Activated CD4-positive, alpha-beta memory T cell treated with anti-CD3 and anti-CD28 coated beads for 36 hours (primary cell): ENCODE measurements around the gene HOXA7. TPM values are rescaled to one million over a fixed set of nuclear protein-coding genes. Genes with fewer than 3 reads are reported as not detected.

ENCODE experiments used
- CTCF ChIA-PET: fragments of 350-600 bp; sonication (Branson Sonifier 250); formaldehyde crosslinking; loops from one replicate; lab custom pipeline; 2021; ENCODE audit warnings: antibody characterized with exemption, inconsistent platforms; lab: Charles Lee
- POLR2A ChIA-PET: fragments of 350-600 bp; sonication (Branson Sonifier 250); formaldehyde crosslinking; loops from one replicate; lab custom pipeline; 2021; ENCODE audit warnings: antibody characterized with exemption; lab: Charles Lee
- DNase-seq: peaks from one replicate; pipeline ENCODE4 v3.0.0-alpha.2; 2020
- H3K27ac Mint-ChIP-seq: one replicate; pipeline ENCODE4 v1.8.0; 2021; ENCODE audit warnings: mixed read lengths
- H3K27me3 Mint-ChIP-seq: one replicate; pipeline ENCODE4 v1.8.0; 2021; ENCODE audit warnings: mixed read lengths
- H3K36me3 Mint-ChIP-seq: one replicate; pipeline ENCODE4 v1.8.0; 2021; ENCODE audit warnings: mixed read lengths
- H3K4me1 Mint-ChIP-seq: one replicate; pipeline ENCODE4 v1.8.0; 2021; ENCODE audit warnings: low read depth, mixed read lengths
- H3K4me3 Mint-ChIP-seq: one replicate; pipeline ENCODE4 v1.8.0; 2021; ENCODE audit warnings: mild to moderate bottlenecking, mixed read lengths
- H3K9me3 Mint-ChIP-seq: one replicate; pipeline ENCODE4 v1.8.0; 2021; ENCODE audit warnings: mixed read lengths
- intact Hi-C: fragments of 100-400 bp; cut with micrococcal nuclease; formaldehyde crosslinking; loops from one replicate; pipeline ENCODE4 v1.15.1; 2023
- total RNA-seq, 2 experiments: library from RNA; stranded (reverse); gene quantifications; one replicate each; pipeline ENCODE4 v1.2.3, GENCODE V29; 2021

Gene HOXA7
- total RNA-seq, 2 experiments from 2014 or later: not detected

DNA sequence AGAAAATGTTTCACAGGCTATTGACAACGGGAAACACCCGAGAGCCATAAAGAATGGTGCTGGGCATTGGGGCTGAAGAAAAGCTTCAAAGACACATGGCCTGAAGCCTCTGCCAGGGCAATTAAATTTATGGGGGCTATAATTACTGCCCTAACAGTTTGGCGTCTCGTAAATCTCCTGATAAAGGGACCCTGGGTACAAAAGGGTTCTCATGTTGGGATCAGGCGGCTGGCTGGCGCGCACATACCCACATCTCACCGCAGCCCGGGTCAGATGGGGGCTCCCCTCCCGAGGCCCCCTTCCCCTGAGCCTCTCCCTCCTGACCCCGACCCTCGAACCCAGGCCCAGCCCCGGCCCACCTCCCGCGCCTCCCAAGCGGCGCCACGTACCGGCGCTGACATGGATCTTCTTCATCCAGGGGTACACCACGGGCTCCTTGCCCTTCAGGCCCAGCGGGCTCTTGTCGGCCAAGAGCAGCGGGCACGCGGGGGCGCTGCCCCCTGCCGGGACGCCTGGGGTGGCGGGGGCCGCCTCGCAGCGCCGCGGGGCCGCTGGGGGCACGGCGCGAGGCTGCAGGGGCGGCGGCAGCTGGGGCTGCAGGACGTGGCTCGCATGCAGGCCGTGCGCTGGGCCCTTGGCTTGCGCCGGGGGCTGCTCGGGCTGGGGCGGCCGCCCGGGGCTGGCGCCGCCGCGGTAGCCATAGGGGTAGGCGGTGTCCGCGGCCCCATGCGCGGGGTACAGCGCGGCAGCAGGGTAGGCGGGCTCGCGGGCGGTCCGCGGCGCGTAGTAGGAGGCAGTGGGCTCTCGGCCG is 26.5 kb downstream of the HOXA7 start:
- peaks cover 54% of the 10 kb centered on the region for H3K27me3 Mint-ChIP-seq
- intact Hi-C loops: no loop called here
- H3K4me3 Mint-ChIP-seq: no peak overlapping the region
- ChIA-PET CTCF (no interaction called here), POLR2A (no interaction called here)
- no peaks in the 10 kb centered on the region for H3K36me3 Mint-ChIP-seq
- no peak overlapping the region for H3K27ac Mint-ChIP-seq
- H3K9me3 Mint-ChIP-seq: no peaks in the 10 kb centered on the region
- no peak for DNase-seq
- H3K4me1 Mint-ChIP-seq: peaks cover 12% of the 10 kb centered on the region

DNA sequence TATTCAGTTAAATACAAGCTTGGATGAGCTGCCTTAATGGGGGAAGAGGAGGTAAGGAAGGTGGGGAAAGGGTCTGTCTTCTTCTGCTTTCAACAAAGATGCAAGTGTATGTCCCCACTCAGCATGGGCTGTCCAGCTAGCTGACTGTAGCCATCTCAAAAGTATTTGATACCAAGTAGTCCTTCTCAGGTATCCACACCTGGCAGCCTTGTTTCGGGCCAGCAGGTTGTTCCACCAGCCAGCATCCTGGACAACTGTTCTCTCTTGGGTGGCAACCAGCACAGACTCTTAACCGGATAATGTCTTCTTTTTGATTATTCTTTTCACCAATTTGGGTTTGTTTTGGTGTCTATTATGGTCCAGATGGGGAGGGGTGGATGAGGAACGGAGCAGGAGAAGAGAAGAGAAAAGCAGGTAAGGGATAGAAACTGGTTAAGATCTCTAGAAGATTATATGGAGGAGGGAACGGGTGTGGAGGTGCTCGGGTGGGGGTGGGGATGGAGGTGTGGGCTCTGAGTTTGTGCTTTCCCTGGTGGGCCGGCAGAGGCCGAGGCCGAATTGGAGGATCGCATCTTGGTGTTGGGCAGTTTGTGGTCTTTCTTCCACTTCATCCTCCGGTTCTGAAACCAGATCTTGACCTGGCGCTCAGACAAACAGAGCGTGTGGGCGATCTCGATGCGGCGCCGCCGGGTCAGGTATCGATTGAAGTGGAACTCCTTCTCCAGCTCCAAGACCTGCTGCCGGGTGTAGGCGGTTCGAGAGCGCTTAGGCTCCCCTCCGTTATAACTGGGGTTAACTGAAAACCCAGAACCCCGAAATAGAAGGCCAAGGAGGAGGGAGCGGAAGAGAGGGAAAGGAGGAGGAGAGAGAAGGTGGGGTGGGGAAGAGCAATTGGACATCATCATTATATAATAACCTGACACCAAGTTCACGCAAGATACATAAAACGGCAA is 27.4 kb downstream of the HOXA7 start:
- H3K27me3 Mint-ChIP-seq: peaks cover 55% of the 10 kb centered on the region
- H3K9me3 Mint-ChIP-seq: no peaks in the 10 kb centered on the region
- no peak overlapping the region for H3K27ac Mint-ChIP-seq
- H3K36me3 Mint-ChIP-seq: no peaks in the 10 kb centered on the region
- CTCF ChIA-PET: no interaction called here
- intact Hi-C loops: no loop called here
- H3K4me1 Mint-ChIP-seq: peaks cover 4% of the 10 kb centered on the region
- no peak for DNase-seq
- no peak overlapping the region for H3K4me3 Mint-ChIP-seq
- POLR2A ChIA-PET: no interaction called here

DNA sequence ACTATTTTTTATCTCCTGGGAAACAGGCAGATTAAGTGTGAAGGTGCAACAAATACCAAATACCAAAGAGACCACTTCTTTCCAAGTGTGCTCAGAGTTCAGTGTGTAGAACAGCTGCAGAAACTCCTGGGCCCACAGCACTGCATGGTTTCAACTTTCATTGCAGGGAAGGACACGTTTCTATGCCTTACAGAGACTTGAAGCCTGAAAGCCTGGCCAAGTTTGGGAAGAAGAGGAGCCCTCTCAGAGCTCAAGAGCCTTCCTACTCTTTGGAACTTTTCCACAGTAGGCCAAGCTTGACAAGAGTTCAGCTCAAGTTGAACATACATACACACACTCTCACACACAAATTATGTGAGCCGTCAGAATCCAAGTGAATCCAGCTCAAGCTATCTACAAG is 28.4 kb downstream of the HOXA7 start:
- Mint-ChIP-seq H3K36me3 (no peaks in the 10 kb centered on the region), H3K4me1 (no peaks in the 10 kb centered on the region), H3K9me3 (no peaks in the 10 kb centered on the region), H3K27ac (no peak overlapping the region), H3K4me3 (no peak overlapping the region), H3K27me3 (peaks cover 51% of the 10 kb centered on the region)
- DNase-seq: no peak
- POLR2A ChIA-PET: no interaction called here
- CTCF ChIA-PET: no interaction called here
- intact Hi-C loops: no loop called here

DNA sequence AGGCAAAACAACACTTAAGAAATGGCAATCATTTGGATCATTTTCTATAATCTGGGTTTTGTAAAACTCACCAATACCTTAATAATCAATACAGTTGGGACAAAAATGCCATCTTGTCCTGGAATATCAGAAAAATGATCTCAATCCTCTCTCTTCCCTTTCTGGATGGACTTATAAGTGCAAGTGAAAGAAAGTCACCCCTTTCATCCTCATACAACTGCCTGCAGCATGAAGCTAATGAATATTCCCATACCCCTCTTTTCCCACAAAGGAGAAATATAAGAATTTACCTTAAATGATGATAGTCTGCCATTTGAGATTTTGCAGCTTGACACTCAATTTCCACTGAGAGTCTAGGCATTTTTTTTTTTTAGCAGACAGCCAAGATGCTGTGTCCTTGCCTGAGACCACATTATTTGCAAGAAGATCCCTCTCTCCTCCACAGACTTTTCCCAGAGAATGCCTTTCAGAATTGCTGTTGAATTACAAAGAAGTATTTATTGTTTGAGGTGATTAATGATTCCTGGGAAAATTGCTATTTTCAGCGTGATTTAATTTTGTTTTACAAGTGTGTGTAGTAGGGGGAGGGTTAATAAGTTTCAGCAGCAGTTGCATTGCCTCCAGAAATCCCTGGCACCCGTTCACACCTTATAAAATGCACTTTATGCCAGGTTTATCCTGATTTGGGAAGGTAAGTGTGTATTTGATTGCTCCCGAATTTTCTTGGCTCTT is 29.7 kb downstream of the HOXA7 start:
- ChIA-PET POLR2A (interaction anchor here (0.6 kb wide), 1 partner anchor 478 kb away, joined by 5 read pairs; no protein-coding TSS in a partner anchor), CTCF (no interaction called here)
- no peak for DNase-seq
- Mint-ChIP-seq H3K4me1 (no peaks in the 10 kb centered on the region), H3K27me3 (peaks cover 42% of the 10 kb centered on the region), H3K4me3 (no peak overlapping the region), H3K27ac (no peak overlapping the region), H3K36me3 (no peaks in the 10 kb centered on the region), H3K9me3 (no peaks in the 10 kb centered on the region)
- intact Hi-C loops: no loop called here

DNA sequence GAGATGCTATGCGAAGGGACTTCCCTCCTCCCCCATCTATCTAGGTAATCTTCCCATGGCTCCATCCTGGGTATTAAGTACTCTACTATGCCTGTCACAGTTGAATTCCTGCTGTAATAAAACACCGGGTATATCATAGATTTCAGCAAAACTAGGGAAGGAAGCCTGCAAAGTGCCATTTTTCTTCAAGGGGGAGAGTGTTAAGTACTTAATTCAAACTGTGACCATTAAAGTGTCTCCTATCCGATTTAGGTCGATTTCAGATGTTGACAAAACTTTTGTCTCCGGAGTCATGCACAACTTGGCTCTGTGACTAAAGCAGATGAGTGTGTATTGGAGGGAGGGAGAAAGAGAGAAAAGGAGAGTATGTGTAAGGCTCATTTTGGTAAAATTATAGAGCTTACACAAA is 30.5 kb downstream of the HOXA7 start:
- H3K27me3 Mint-ChIP-seq: peaks cover 35% of the 10 kb centered on the region
- no peaks in the 10 kb centered on the region for H3K36me3 Mint-ChIP-seq
- H3K9me3 Mint-ChIP-seq: no peaks in the 10 kb centered on the region
- CTCF ChIA-PET: no interaction called here
- no peak overlapping the region for H3K4me3 Mint-ChIP-seq
- POLR2A ChIA-PET: no interaction called here
- intact Hi-C loops: no loop called here
- H3K4me1 Mint-ChIP-seq: no peaks in the 10 kb centered on the region
- no peak overlapping the region for H3K27ac Mint-ChIP-seq
- DNase-seq: no peak

DNA sequence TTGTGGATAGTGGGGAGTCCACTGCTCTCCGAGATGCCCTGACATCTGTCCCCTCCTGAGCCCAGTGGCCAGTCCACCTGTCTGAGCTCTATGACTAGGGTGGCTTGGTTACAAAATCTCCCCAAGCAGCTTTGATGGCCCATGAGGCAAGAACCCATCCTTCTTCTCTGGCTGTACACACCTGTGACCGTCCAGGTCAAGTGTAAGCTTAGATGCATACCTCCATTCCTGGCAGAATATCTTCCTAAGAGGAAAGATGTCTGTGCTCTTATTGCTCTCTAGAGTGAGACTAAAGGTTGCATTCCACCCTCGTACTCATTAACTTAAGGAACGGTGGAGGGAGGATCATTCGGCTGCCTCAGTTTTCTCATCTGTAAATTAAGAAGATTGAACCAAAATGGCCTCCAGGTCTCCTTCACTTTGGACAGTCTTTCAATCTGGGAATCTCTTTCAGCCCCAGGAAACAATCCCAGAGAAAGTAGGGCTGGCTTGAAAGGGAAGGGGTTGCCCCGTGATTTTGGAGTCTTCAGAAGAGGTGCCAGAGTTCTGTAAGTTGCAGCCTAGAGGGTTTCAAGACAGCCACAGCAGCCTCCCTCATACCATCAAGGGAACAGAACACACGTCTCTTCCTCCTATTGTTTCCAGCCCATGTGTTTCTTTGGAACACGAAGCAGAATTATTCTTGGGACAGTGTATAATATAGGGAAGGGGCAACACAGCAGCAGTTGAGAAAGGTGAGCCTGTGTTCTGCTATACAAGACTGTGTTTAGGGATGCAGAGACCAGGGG is 31.4 kb downstream of the HOXA7 start:
- Mint-ChIP-seq H3K4me3 (no peak overlapping the region), H3K27me3 (peaks cover 35% of the 10 kb centered on the region), H3K36me3 (no peaks in the 10 kb centered on the region), H3K9me3 (no peaks in the 10 kb centered on the region), H3K4me1 (no peaks in the 10 kb centered on the region), H3K27ac (no peak overlapping the region)
- no peak for DNase-seq
- intact Hi-C loops: no loop called here
- ChIA-PET POLR2A (no interaction called here), CTCF (no interaction called here)

DNA sequence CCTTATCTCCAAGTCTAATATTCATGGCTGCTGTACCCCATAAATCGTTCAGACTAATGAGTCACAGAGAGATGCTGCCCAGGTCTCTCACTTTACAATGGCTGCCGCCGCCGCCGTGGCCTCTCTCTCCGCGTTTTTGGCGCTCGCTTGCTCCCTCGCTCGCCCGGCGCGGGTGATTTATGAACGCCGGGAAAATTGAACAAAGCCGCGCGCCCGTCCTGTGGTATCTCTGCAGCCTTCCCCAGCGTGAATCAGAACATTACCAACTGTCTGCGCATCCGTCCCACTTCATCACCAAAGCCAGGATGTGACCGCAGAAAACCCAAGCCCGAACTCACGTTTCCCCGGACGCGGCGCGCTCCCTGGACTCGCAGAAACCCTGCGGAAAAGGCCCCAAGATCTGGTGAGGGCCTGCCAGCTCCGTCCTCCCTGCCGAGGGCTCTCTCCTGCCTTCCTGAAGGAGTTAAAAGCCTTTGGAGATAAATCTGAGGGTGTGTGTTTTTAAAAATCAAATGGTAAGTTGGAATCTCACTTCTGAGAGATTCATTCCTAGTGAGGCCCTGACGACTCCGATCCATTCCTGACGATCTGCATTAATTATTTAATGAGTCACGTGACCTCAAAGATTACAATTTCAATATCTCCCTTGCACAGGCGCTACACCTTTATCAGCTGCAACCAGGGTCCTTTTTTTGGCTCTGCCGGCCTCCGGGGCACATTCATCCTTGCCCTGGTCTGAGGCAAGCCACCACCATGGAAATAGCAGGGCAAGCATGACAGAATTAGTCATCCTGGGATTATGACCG is 32.2 kb downstream of the HOXA7 start:
- Mint-ChIP-seq H3K27me3 (peaks cover 35% of the 10 kb centered on the region), H3K4me3 (no peak overlapping the region), H3K36me3 (no peaks in the 10 kb centered on the region), H3K27ac (no peak overlapping the region), H3K4me1 (no peaks in the 10 kb centered on the region), H3K9me3 (no peaks in the 10 kb centered on the region)
- ChIA-PET POLR2A (no interaction called here), CTCF (no interaction called here)
- no peak for DNase-seq
- intact Hi-C loops: no loop called here

DNA sequence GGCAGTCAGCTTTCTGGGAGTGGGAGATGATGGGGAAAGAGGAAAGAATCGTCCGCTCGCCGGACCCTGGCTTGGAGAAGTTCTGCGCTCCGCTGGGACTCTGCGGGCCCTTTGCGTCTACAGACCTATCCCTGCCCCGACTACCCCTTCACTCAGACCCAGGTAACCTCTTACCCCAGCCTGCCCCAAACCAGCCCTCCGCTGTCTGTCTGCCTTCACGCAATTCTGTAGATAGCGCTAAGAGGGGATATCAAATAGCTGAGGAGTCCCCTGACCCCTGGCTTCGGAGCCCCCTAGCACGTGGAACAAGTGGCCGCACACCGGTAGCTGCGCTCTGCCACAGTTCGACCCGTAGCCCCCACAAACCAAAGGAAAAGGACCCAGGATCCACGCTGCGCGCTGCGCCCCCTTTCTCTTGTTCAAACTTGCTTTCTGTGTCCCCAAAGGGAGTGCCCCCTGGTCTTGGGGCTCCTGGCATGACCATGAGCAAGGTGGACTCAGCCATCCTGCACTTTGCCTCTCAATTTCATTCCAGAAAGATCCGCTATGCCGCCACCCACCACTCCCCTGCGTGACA is 32.9 kb downstream of the HOXA7 start:
- no peak for DNase-seq
- Mint-ChIP-seq H3K9me3 (no peaks in the 10 kb centered on the region), H3K27me3 (peaks cover 35% of the 10 kb centered on the region), H3K4me3 (no peak overlapping the region), H3K4me1 (no peaks in the 10 kb centered on the region), H3K27ac (no peak overlapping the region), H3K36me3 (no peaks in the 10 kb centered on the region)
- POLR2A ChIA-PET: no interaction called here
- intact Hi-C loops: no loop called here
- CTCF ChIA-PET: no interaction called here

DNA sequence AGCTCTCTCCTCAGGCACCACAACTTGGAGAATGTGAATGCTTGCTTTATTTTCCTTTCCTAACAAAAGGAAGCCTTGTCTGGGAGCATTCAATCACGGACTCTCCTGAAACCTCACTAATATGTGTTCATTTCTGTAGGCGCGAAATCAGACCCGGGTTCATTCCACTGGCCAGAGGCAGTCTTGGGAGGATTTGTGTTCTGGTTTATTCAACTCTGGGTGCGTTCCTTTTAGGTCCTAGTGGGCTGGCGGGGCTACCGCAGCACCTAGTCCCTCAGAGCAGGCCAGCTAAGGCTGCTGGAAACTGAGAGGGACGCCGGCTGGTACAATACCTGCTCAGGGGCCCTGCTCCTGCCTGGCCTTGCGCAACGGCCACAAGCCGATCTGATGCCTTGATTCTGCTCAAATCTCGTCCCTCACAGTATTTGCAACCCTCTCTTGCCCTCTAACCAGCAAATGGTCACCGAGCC is 33.4 kb downstream of the HOXA7 start:
- intact Hi-C loops: no loop called here
- H3K9me3 Mint-ChIP-seq: no peaks in the 10 kb centered on the region
- no peak for DNase-seq
- CTCF ChIA-PET: no interaction called here
- no peaks in the 10 kb centered on the region for H3K4me1 Mint-ChIP-seq
- H3K4me3 Mint-ChIP-seq: no peak overlapping the region
- no peak overlapping the region for H3K27ac Mint-ChIP-seq
- POLR2A ChIA-PET: no interaction called here
- H3K27me3 Mint-ChIP-seq: peaks cover 35% of the 10 kb centered on the region
- no peaks in the 10 kb centered on the region for H3K36me3 Mint-ChIP-seq

DNA sequence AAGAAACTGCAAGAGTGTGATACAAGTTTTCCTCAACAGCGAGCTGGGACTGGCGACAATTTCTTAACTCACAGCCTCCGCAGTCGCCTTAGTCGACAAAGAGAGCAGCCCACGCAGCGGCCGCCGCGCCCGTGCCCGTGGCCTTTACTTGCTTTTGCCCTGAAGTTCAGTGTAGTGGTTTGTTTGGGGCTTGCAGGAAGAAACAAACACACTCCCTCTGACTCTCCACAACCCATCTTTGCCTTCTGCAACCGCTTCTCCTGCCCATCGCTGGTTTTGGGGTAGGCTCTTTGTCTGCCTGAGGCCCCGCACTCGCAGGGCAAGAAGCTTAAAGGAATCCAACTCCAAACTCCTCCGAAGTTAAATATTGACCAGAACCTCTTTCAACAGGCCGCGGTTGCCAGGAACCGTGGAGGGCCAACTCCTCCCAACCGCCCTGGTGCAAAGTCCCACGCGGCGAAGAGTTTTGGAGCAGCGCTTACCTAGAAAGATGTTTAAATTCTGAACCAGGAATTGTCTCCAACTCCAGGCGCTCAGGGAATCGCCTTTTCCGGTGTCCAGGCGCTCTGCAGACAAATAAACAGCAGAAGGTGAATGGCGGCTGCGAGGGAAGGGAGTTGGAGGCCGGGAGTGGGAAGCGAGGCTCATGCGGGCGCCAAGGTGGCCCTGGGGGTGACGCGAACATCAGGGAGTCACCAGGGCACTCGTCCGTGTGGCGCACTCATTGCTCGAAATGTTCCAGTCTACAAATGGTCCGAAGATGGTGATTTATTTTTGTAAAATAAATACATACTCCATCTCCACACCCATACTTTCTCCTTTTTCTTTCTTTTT is 34.2 kb downstream of the HOXA7 start:
- Mint-ChIP-seq H3K4me1 (no peaks in the 10 kb centered on the region), H3K36me3 (no peaks in the 10 kb centered on the region), H3K27ac (no peak overlapping the region), H3K4me3 (no peak overlapping the region), H3K27me3 (peaks cover 29% of the 10 kb centered on the region), H3K9me3 (no peaks in the 10 kb centered on the region)
- no peak for DNase-seq
- POLR2A ChIA-PET: no interaction called here
- intact Hi-C loops: no loop called here
- CTCF ChIA-PET: no interaction called here
